Smooth muscle cell (in vitro differentiated cells): ENCODE data around the gene S1PR4. TPM values are rescaled to one million over a fixed set of nuclear protein-coding genes. Genes with fewer than 3 reads are reported as not detected.
A peak's percentile ranks its signal among the peaks of the same experiment; 100 is the strongest.

ENCODE experiments used
- DNase-seq: peaks from one replicate; lab custom pipeline; 2025; ENCODE audit not compliant: unreplicated experiment; lab: John Stamatoyannopoulos, UW
- H2AFZ ChIP-seq: fragments of 200-600 bp; sonication (generic); 2 replicates; pipeline ENCODE4 v1.6.0; 2016; ENCODE audit warnings: antibody characterized with exemption, low read depth, mild to moderate bottlenecking
- H3F3A ChIP-seq: fragments of 200-600 bp; sonication (generic); 2 replicates; pipeline ENCODE4 v1.6.0; 2017; ENCODE audit warnings: antibody characterized with exemption, low read depth
- H3K27ac ChIP-seq: fragments of 200-600 bp; sonication (generic); 2 replicates; pipeline ENCODE4 v1.5.1; 2016; ENCODE audit warnings: low read depth, mild to moderate bottlenecking
- H3K27me3 ChIP-seq: fragments of 200-600 bp; sonication (generic); 2 replicates; pipeline ENCODE4 v1.6.1; 2016; ENCODE audit warnings: low read depth, mild to moderate bottlenecking
- H3K36me3 ChIP-seq: fragments of 200-600 bp; sonication (generic); 2 replicates; pipeline ENCODE4 v1.5.1; 2016; ENCODE audit warnings: low read depth
- H3K4me1 ChIP-seq: fragments of 200-600 bp; sonication (generic); 2 replicates; pipeline ENCODE4 v1.5.1; 2016; ENCODE audit warnings: low read depth
- H3K4me2 ChIP-seq: fragments of 200-600 bp; sonication (generic); 2 replicates; pipeline ENCODE4 v1.6.0; 2016; ENCODE audit warnings: mild to moderate bottlenecking
- H3K4me3 ChIP-seq: fragments of 200-600 bp; sonication (generic); 2 replicates; pipeline ENCODE4 v1.5.1; 2016; ENCODE audit warnings: mild to moderate bottlenecking
- H3K79me2 ChIP-seq: fragments of 200-600 bp; sonication (generic); 2 replicates; pipeline ENCODE4 v1.6.0; 2016; ENCODE audit warnings: low read depth, mild to moderate bottlenecking
- H3K9ac ChIP-seq: fragments of 200-600 bp; sonication (generic); 2 replicates; pipeline ENCODE4 v1.6.0; 2016; ENCODE audit warnings: low read depth
- H3K9me3 ChIP-seq: fragments of 200-600 bp; sonication (generic); replicated peaks from 2 replicates; pipeline ENCODE4 v1.5.1; 2016; ENCODE audit warnings: low read depth
- H4K20me1 ChIP-seq: fragments of 200-600 bp; sonication (generic); 2 replicates; pipeline ENCODE4 v1.6.0; 2016; ENCODE audit warnings: low read depth
- WGBS: methylation state at CpG from one replicate; pipeline ENCODE4 v1.1.7; 2016; ENCODE audit warnings: low lambda C conversion rate; 5-methylcytosine and 5-hydroxymethylcytosine counted together
- polyA plus RNA-seq: library from polyadenylated mRNA; unstranded; fragments of >200 nt; fragmentation: Nextera tagmentation; extraction: Ambion mirVana; gene quantifications from 2 replicates; pipeline ENCODE4 v1.2.1, GENCODE V29; 2016
- total RNA-seq: library from RNA; depleted of rRNA; stranded (reverse); fragments of >200 nt; gene quantifications from 2 replicates; pipeline ENCODE4 v1.2.3, GENCODE V29; 2014
- TF ChIP-seq, protein P1 (sequence below): fragments of 200-600 bp; sonication (generic); IDR thresholded peaks from 2 replicates; pipeline ENCODE4 v1.5.1; 2017; ENCODE audit warnings: borderline replicate concordance, mild to moderate bottlenecking, antibody characterized with exemption; ENCODE audit not compliant: insufficient read depth, poor library complexity, severe bottlenecking

Gene S1PR4
- total and polyA plus RNA-seq, 2 experiments from 2014 or later, result not detected

GRCh38 chr19:3176715-3177501 is 1.7 kb upstream of the S1PR4 start:
- H3K36me3 ChIP-seq, result no peaks in the 10 kb centered on the region
- no peaks in the 10 kb centered on the region for H4K20me1 ChIP-seq
- H3K79me2 ChIP-seq, result no peaks in the 10 kb centered on the region
- H2AFZ ChIP-seq, result no peak overlapping the region
- DNase-seq, result no peak
- no peaks in the 10 kb centered on the region for H3K9me3 ChIP-seq
- no peaks in the 10 kb centered on the region for H3K27me3 ChIP-seq
- no peak overlapping the region for H3K4me3 ChIP-seq
- TF ChIP-seq, protein P1, sequence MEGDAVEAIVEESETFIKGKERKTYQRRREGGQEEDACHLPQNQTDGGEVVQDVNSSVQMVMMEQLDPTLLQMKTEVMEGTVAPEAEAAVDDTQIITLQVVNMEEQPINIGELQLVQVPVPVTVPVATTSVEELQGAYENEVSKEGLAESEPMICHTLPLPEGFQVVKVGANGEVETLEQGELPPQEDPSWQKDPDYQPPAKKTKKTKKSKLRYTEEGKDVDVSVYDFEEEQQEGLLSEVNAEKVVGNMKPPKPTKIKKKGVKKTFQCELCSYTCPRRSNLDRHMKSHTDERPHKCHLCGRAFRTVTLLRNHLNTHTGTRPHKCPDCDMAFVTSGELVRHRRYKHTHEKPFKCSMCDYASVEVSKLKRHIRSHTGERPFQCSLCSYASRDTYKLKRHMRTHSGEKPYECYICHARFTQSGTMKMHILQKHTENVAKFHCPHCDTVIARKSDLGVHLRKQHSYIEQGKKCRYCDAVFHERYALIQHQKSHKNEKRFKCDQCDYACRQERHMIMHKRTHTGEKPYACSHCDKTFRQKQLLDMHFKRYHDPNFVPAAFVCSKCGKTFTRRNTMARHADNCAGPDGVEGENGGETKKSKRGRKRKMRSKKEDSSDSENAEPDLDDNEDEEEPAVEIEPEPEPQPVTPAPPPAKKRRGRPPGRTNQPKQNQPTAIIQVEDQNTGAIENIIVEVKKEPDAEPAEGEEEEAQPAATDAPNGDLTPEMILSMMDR, result no peak
- 76% methylated on average over 10 of the region's 11 CpGs for WGBS
- H3K9ac ChIP-seq, result peak overlapping the region; percentile 57
- H3K4me1 ChIP-seq, result no peaks in the 10 kb centered on the region
- no peak overlapping the region for H3K4me2 ChIP-seq
- H3F3A ChIP-seq, result no peaks in the 10 kb centered on the region
- peak overlapping the region; percentile 80 for H3K27ac ChIP-seq

- DNase-seq, result no peak
- Histone ChIP-seq H3K4me3 (no peak overlapping the region), H4K20me1 (no peaks in the 10 kb centered on the region), H3F3A (no peaks in the 10 kb centered on the region), H3K4me2 (no peak overlapping the region), H2AFZ (no peak overlapping the region), H3K9me3 (no peaks in the 10 kb centered on the region), H3K9ac (no peak overlapping the region), H3K4me1 (no peaks in the 10 kb centered on the region), H3K27me3 (no peaks in the 10 kb centered on the region), H3K79me2 (no peaks in the 10 kb centered on the region), H3K27ac (no peak overlapping the region), H3K36me3 (no peaks in the 10 kb centered on the region)
- TF ChIP-seq, protein P1, result no peak
- WGBS, result 94% methylated on average over 52 of the region's 52 CpGs
Measured at GRCh38 chr19:3178973-3179738, 587 bp downstream of the S1PR4 start.

DNA sequence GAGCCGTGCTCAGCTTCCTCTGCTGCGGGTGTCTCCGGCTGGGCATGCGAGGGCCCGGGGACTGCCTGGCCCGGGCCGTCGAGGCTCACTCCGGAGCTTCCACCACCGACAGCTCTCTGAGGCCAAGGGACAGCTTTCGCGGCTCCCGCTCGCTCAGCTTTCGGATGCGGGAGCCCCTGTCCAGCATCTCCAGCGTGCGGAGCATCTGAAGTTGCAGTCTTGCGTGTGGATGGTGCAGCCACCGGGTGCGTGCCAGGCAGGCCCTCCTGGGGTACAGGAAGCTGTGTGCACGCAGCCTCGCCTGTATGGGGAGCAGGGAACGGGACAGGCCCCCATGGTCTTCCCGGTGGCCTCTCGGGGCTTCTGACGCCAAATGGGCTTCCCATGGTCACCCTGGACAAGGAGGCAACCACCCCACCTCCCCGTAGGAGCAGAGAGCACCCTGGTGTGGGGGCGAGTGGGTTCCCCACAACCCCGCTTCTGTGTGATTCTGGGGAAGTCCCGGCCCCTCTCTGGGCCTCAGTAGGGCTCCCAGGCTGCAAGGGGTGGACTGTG is 1.2 kb downstream of the S1PR4 start:
- no peaks in the 10 kb centered on the region for H3K4me1 ChIP-seq
- H3K79me2 ChIP-seq, result no peaks in the 10 kb centered on the region
- DNase-seq, result no peak
- TF ChIP-seq, protein P1, result no peak
- WGBS, result 95% methylated on average over 31 of the region's 31 CpGs
- no peaks in the 10 kb centered on the region for H3K36me3 ChIP-seq
- H3K27me3 ChIP-seq, result no peaks in the 10 kb centered on the region
- no peak overlapping the region for H3K9ac ChIP-seq
- H3K9me3 ChIP-seq, result no peaks in the 10 kb centered on the region
- no peak overlapping the region for H2AFZ ChIP-seq
- H3F3A ChIP-seq, result no peaks in the 10 kb centered on the region
- no peaks in the 10 kb centered on the region for H4K20me1 ChIP-seq
- H3K27ac ChIP-seq, result no peak overlapping the region
- no peak overlapping the region for H3K4me3 ChIP-seq
- H3K4me2 ChIP-seq, result no peak overlapping the region
